ENCODE data around the gene TEDC2. TPM values are rescaled to one million over a fixed set of nuclear protein-coding genes. Genes with fewer than 3 reads are reported as not detected.

Gene TEDC2
- total RNA-seq, 4 donors from 2014 or later: 1.8 to 7.0 TPM; not detected in 2

DNA sequence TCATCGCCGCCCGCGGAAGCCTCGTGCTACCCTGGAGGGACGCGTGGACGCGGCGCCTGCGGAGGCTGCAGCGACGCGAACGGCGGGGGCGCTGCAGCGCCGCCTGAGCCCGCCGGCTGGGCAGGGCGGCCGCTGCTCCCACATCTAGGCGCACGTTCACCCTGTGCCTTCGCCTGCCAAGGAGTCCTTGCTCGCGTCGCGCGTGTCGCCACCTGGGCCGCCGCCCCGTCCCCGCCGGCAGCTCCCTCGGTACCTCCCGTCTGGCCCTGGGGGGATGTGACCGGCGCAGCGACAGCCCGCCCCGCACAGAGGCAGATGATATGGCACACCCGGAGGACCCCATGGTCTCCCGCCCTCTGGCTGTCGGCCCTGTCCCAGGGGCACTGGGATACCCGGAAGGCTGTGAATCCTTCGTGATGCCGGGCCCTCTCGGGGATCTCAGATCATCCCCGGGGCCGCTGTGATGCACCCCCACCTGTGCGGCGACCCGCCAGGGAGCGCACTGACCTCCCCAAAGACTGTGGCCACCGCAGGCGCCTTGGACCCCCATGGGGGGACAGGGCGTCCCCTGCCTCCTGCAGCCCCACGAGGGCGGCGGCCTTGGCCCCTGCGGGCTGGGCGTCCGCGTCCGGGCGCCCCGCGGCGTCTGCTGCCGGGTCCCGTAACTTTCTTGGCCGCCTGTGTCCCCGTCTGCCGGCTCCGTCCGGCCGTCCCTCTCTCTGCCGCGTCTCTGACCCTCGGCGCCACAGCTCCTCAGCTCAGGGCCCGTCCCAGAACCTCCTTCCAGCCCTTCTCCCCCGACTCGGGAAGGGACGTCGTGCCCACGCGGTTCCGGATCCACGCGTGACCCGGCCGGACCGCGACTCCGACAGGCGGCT is 14.3 kb downstream of the TEDC2 start:
- Histone ChIP-seq H3K9me3 (no peaks in the 10 kb centered on the region), H3K4me3 (peak overlapping the region; percentile 58), H3K27ac (peak overlapping the region; percentile 58 to 63), H3K27me3 (peaks cover 0 to 39% of the 10 kb centered on the region in 2 donors), H3K4me1 (peaks cover 0 to 34% of the 10 kb centered on the region in 2 donors), H3K36me3 (no peaks in the 10 kb centered on the region)
- peak in 1 of 2 donors; percentile 33 for DNase-seq
- TF ChIP-seq CTCF (IDR thresholded peaks at IDR 0.05) (peak in 3 of 4 experiments; percentile 35 to 51 (median 50)), POLR2A (IDR thresholded peaks at IDR 0.05) (peak in 1 of 2 donors; percentile 12)
- intact Hi-C loops (cut with DNase I; ENCODE audit: low total_unique reads): no loop called here

GRCh38 chr16:2474877-2475412 is 15.0 kb downstream of the TEDC2 start, which contains the start of gene TBC1D24:
Gene TBC1D24, plus strand, starts transcription at chr16:2475127. Its CDS starts 21,022 bp downstream, at chr16:2496149.
- DNase-seq: peak; percentile 79 to 86
- peak within 1 kb of the TSS; percentile 58 to 63 for H3K27ac ChIP-seq
- H3K27me3 ChIP-seq: peaks cover 0 to 34% of the 10 kb centered on the region in 2 donors
- no peaks in the 10 kb centered on the region for H3K36me3 ChIP-seq
- no peaks in the 10 kb centered on the region for H3K9me3 ChIP-seq
- TF ChIP-seq POLR2A (IDR thresholded peaks at IDR 0.05) (peak; percentile 40 to 69), CTCF (IDR thresholded peaks at IDR 0.05) (peak in 1 of 4 experiments; percentile 33)
- H3K4me3 ChIP-seq: peak within 1 kb of the TSS; percentile 58
- intact Hi-C loops (cut with DNase I; ENCODE audit: low total_unique reads): no loop called here
- H3K4me1 ChIP-seq: peaks cover 0 to 34% of the 10 kb centered on the region in 2 donors

DNA sequence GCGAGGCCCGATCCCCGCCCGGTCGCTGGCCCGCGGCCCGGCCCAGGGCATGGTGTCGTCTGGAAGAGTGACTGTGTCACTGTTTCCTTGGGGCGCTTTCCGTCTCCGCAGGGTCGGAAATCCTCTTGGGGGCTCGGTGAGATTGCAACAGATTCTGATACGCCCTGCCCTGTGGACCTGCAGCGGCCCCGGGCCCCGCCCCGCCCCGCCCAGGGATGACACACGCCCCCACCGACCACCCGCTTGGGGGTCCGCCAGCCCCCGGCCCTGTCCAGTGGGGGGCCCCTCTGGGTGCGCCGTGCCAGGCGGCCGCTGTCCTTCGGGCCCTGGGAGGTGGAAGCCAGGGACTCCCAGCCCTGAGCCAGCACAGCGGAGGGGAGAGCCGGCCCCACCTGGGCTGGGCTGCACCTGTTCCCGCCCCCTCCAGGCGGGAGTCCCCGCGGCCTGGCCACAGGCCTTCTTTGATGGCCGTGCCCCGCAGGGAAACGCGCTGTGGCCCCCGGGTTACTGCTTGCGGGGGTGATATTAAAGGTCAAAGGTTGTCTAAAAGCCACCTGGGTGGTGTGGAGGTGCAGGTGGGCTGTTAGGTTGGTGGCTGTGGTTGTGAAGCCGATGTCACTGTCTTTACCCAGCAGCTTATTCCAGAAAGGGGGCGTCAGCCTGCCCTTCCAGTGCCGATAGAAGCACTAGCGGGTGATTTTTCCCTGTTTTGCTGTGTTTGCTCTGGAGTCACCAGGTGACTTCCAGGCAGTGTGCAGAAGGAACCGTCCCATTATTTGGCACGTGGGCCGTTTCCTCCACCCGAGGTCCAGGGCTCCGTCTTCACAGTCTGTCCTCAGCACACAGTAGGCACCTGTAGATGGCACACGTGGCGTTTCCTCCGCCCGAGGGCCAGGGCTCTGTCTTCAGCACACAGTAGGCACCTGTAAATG is 15.8 kb downstream of the TEDC2 start:
- peaks cover 0 to 34% of the 10 kb centered on the region in 2 donors for H3K4me1 ChIP-seq
- H3K36me3 ChIP-seq: no peaks in the 10 kb centered on the region
- H3K4me3 ChIP-seq: peak overlapping the region; percentile 58
- TF ChIP-seq CTCF (IDR thresholded peaks at IDR 0.05) (no peak), POLR2A (IDR thresholded peaks at IDR 0.05) (no peak)
- peaks cover 0 to 30% of the 10 kb centered on the region in 2 donors for H3K27me3 ChIP-seq
- no peak for DNase-seq
- H3K27ac ChIP-seq: peak overlapping the region in 1 of 2 donors; percentile 63
- intact Hi-C loops (cut with DNase I; ENCODE audit: low total_unique reads): no loop called here
- H3K9me3 ChIP-seq: no peaks in the 10 kb centered on the region

DNA sequence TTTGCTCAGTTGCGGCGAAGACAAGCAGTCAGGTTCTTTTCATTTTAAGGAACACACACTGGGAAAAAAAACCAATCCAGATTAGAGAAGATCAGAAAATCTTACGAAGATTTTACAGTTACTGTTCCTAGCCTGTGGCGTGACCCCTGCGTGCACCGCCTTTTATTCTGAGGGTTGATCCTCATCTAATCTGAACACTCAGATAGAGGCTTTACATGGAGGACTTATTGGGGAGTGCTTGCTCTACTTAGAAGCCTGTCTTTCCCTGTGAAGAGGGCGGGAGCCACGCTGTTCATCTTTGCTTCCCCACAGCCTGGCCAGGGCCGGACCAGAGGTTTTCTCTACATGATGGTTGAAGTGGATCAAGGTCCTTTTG is 16.4 kb downstream of the TEDC2 start:
- Histone ChIP-seq H3K27me3 (peaks cover 0 to 25% of the 10 kb centered on the region in 2 donors), H3K4me3 (no peak overlapping the region), H3K36me3 (no peaks in the 10 kb centered on the region), H3K4me1 (peaks cover 0 to 28% of the 10 kb centered on the region in 2 donors), H3K27ac (no peak overlapping the region), H3K9me3 (no peaks in the 10 kb centered on the region)
- intact Hi-C loops (cut with DNase I; ENCODE audit: low total_unique reads): no loop called here
- no peak for TF ChIP-seq CTCF (IDR thresholded peaks at IDR 0.05)
- no peak for TF ChIP-seq POLR2A (IDR thresholded peaks at IDR 0.05)
- DNase-seq: no peak

Data from uterus (tissue), 4 donors.